IMR-90 (cell line): ENCODE measurements around the gene CERS5. TPM values are rescaled to one million over a fixed set of nuclear protein-coding genes. Genes with fewer than 3 reads are reported as not detected.

Experiments
- ATAC-seq: fragments of 200-7000 bp; cut with Tn5 transposase; 2 replicates; pipeline ENCODE4 v1.9.1; 2020; ENCODE audit warnings: low read depth, mild to moderate bottlenecking, moderate library complexity
- BruUV-seq: library from RNA; stranded (reverse); fragments of 400-500 nt; replicated peaks from 2 replicates; lab custom pipeline; 2021; lab: Mats Ljungman, UMichigan
- CTCF ChIA-PET: fragments of 300-600 bp; formaldehyde crosslinking; extraction: SDS; loops from one replicate; lab custom pipeline; 2021; ENCODE audit warnings: antibody characterized with exemption; lab: Yijun Ruan, JAX
- POLR2A ChIA-PET: fragments of 300-600 bp; sonication (Branson Sonifier 250); formaldehyde crosslinking; loops from one replicate; lab custom pipeline; 2022; ENCODE audit warnings: antibody characterized with exemption; ENCODE audit not compliant: unreplicated experiment; lab: Charles Lee
- DNase-seq: peaks from one replicate; pipeline ENCODE4 v3.0.0; 2013
- H2AFZ ChIP-seq: replicated peaks from 2 replicates; pipeline ENCODE3; 2013; ENCODE audit warnings: low read length, mild to moderate bottlenecking; ENCODE audit not compliant: poor library complexity
- H2AK5ac ChIP-seq: 2 replicates; pipeline ENCODE4 v1.6.1; 2013; ENCODE audit warnings: low read depth, low read length, inconsistent platforms
- H2AK9ac ChIP-seq: replicated peaks from 2 replicates; pipeline ENCODE3; 2013; ENCODE audit warnings: mild to moderate bottlenecking, low read depth, low read length, moderate library complexity; ENCODE audit not compliant: poor library complexity
- H2BK120ac ChIP-seq: 2 replicates; pipeline ENCODE4 v1.6.1; 2013; ENCODE audit warnings: low read depth, low read length, inconsistent platforms
- H2BK15ac ChIP-seq: 3 replicates; pipeline ENCODE4 v1.6.1; 2013; ENCODE audit warnings: low read depth, low read length, inconsistent platforms
- H2BK20ac ChIP-seq: 2 replicates; pipeline ENCODE4 v1.6.1; 2013; ENCODE audit warnings: low read depth, mild to moderate bottlenecking, inconsistent platforms, low read length, moderate library complexity
- H2BK5ac ChIP-seq: 2 replicates; pipeline ENCODE4 v1.6.1; 2013; ENCODE audit warnings: mild to moderate bottlenecking, low read depth, low read length, inconsistent platforms; ENCODE audit not compliant: poor library complexity, severe bottlenecking
- H3K14ac ChIP-seq: replicated peaks from 2 replicates; pipeline ENCODE4 v1.6.1; 2013; ENCODE audit warnings: low read depth, low read length, inconsistent platforms
- H3K18ac ChIP-seq: 2 replicates; pipeline ENCODE4 v1.6.1; 2013; ENCODE audit warnings: low read depth, low read length, control low read depth
- H3K23ac ChIP-seq: 2 replicates; pipeline ENCODE4 v1.6.1; 2013; ENCODE audit warnings: low read depth, low read length, inconsistent platforms
- H3K27ac ChIP-seq: 2 replicates; pipeline ENCODE4 v1.5.1; 2013; ENCODE audit warnings: mild to moderate bottlenecking, control low read depth, low read length; ENCODE audit not compliant: insufficient read depth
- H3K27me3 ChIP-seq: 2 replicates; pipeline ENCODE4 v1.6.1; 2013; ENCODE audit warnings: low read length; ENCODE audit not compliant: control insufficient read depth, insufficient read depth
- H3K36me3 ChIP-seq: 2 replicates; pipeline ENCODE4 v1.6.1; 2013; ENCODE audit warnings: low read length, mixed read lengths; ENCODE audit not compliant: control insufficient read depth, insufficient read depth
- H3K4ac ChIP-seq: 2 replicates; pipeline ENCODE4 v1.6.1; 2013; ENCODE audit warnings: low read depth, low read length, inconsistent platforms
- H3K4me1 ChIP-seq: 2 replicates; pipeline ENCODE4 v1.6.1; 2013; ENCODE audit warnings: low read length, mixed read lengths; ENCODE audit not compliant: control insufficient read depth, insufficient read depth
- H3K4me2 ChIP-seq: 2 replicates; pipeline ENCODE4 v1.6.1; 2013; ENCODE audit warnings: low read depth, mild to moderate bottlenecking, control low read depth, low read length, moderate library complexity
- H3K4me3 ChIP-seq: 2 replicates; pipeline ENCODE4 v1.5.1; 2013; ENCODE audit warnings: low read depth, mild to moderate bottlenecking, control low read depth, low read length, moderate library complexity; ENCODE audit not compliant: insufficient read depth
- H3K56ac ChIP-seq: 2 replicates; pipeline ENCODE4 v1.6.1; 2013; ENCODE audit warnings: low read length, inconsistent platforms; ENCODE audit not compliant: insufficient read depth; ENCODE audit errors: extremely low read depth
- H3K79me1 ChIP-seq, 2 experiments: 2 replicates each; pipeline ENCODE4 v1.6.1; 2013; ENCODE audit warnings: low read length in 2 of 2, inconsistent platforms in 1 of 2, low read depth in 1 of 2
- H3K9ac ChIP-seq: 2 replicates; pipeline ENCODE4 v1.6.1; 2013; ENCODE audit warnings: low read depth, low read length, control low read depth
- H3K9me1 ChIP-seq: 2 replicates; pipeline ENCODE4 v1.6.1; 2013; ENCODE audit warnings: low read length, inconsistent platforms; ENCODE audit not compliant: insufficient read depth
- H3K9me3 ChIP-seq: 2 replicates; pipeline ENCODE4 v1.6.1; 2013; ENCODE audit warnings: low read length; ENCODE audit not compliant: control insufficient read depth, insufficient read depth
- H4K20me1 ChIP-seq: 2 replicates; pipeline ENCODE4 v1.6.1; 2013; ENCODE audit warnings: low read length, inconsistent platforms; ENCODE audit not compliant: insufficient read depth
- H4K5ac ChIP-seq: 2 replicates; pipeline ENCODE4 v1.6.1; 2013; ENCODE audit warnings: mild to moderate bottlenecking, low read depth, low read length, control low read depth
- H4K8ac ChIP-seq, 2 experiments: 2 replicates each; pipeline ENCODE4 v1.6.1; 2013; ENCODE audit warnings: low read depth in 2 of 2, low read length in 2 of 2, control low read depth in 1 of 2, inconsistent platforms in 1 of 2
- H4K91ac ChIP-seq: 2 replicates; pipeline ENCODE4 v1.6.1; 2013; ENCODE audit warnings: low read depth, low read length, inconsistent platforms; ENCODE audit not compliant: insufficient read depth
- CEBPB ChIP-seq: IDR thresholded peaks from 2 replicates; pipeline ENCODE4 v1.6.1; 2012; ENCODE audit warnings: low read depth, low read length, improper control_type of control experiment
- CHD1 ChIP-seq: IDR thresholded peaks from 2 replicates; pipeline ENCODE4 v1.6.1; 2012; ENCODE audit warnings: low read depth, low read length, improper control_type of control experiment
- CTCF ChIP-seq: conservative IDR thresholded peaks from 2 replicates; pipeline ENCODE4 v1.5.1; 2012; ENCODE audit warnings: mild to moderate bottlenecking, low read depth, low read length, improper control_type of control experiment
- ELK1 ChIP-seq: fragments of 150-350 bp; IDR thresholded peaks from 2 replicates; pipeline ENCODE4 v1.6.1; 2016; ENCODE audit warnings: low read depth, mild to moderate bottlenecking, low read length, moderate library complexity, borderline replicate concordance
- FOS ChIP-seq: fragments of 150-350 bp; IDR thresholded peaks from 2 replicates; pipeline ENCODE4 v1.6.1; 2016; ENCODE audit warnings: low read depth, low read length
- MXI1 ChIP-seq: IDR thresholded peaks from 2 replicates; pipeline ENCODE4 v1.6.1; 2012; ENCODE audit warnings: low read depth, mild to moderate bottlenecking, low read length, moderate library complexity, borderline replicate concordance
- NFE2L2 ChIP-seq: fragments of 150-350 bp; IDR thresholded peaks from 2 replicates; pipeline ENCODE4 v1.6.1; 2016; ENCODE audit warnings: low read depth, mild to moderate bottlenecking, low read length
- POLR2A ChIP-seq: IDR thresholded peaks from 2 replicates; pipeline ENCODE4 v1.6.1; 2012; ENCODE audit warnings: mild to moderate bottlenecking, low read depth, low read length
- RAD21 ChIP-seq: IDR thresholded peaks from 2 replicates; pipeline ENCODE4 v1.6.1; 2012; ENCODE audit warnings: low read length, improper control_type of control experiment
- RCOR1 ChIP-seq: IDR thresholded peaks from 2 replicates; pipeline ENCODE4 v1.6.1; 2012; ENCODE audit warnings: mild to moderate bottlenecking, low read length, improper control_type of control experiment; ENCODE audit not compliant: insufficient replicate concordance
- RFX5 ChIP-seq: IDR thresholded peaks from 2 replicates; pipeline ENCODE4 v1.8.0; 2012; ENCODE audit warnings: low read depth, mild to moderate bottlenecking, low read length, moderate library complexity
- SMC3 ChIP-seq: fragments of 150-350 bp; IDR thresholded peaks from 2 replicates; pipeline ENCODE4 v1.6.1; 2016; ENCODE audit warnings: low read depth, mild to moderate bottlenecking, antibody characterized with exemption, low read length, moderate library complexity
- WGBS, 2 experiments: methylation state at CpG; one replicate each; pipeline versions ENCODE4 v1.1.5 to v1.1.7; 2013; ENCODE audit warnings: missing lambda C conversion rate in 2 of 2; ENCODE audit not compliant: insufficient read length in 1 of 2; ENCODE audit errors: extremely low coverage in 2 of 2; 5-methylcytosine and 5-hydroxymethylcytosine counted together
- dilution Hi-C: fragments of 300-500 bp; cut with HindIII; formaldehyde crosslinking; loops from one replicate; pipeline ENCODE4 v1.14.3; 2018; ENCODE audit warnings: low sequenced_read_pairs; ENCODE audit not compliant: unreplicated experiment
- in situ Hi-C: fragments of 300-500 bp; cut with MboI; formaldehyde crosslinking; loops from 3 replicates; pipeline ENCODE4 v1.14.3; 2019; ENCODE audit warnings: low sequenced_read_pairs, inconsistent platforms, mixed read lengths
- intact Hi-C: fragments of 100-400 bp; cut with micrococcal nuclease; formaldehyde crosslinking; loops from 2 replicates; pipeline ENCODE4 v1.10.0; 2022
- polyA plus RNA-seq, 3 experiments: library from polyadenylated mRNA; depleted of rRNA; stranded (reverse); fragments of >200 nt; gene quantifications; 2 replicates each; pipeline ENCODE4 v1.2.3, GENCODE V29; 2012; ENCODE audit warnings: low replicate concordance in 1 of 3
- total RNA-seq: library from RNA; depleted of rRNA; stranded (reverse); fragments of >200 nt; gene quantifications from 2 replicates; pipeline ENCODE4 v1.2.3, GENCODE V29; 2012

CERS5 gene
- total and polyA plus RNA-seq, 2 of the 4 experiments (the other 2 are of a cell fraction), result 40.3 to 60.3 TPM

GRCh38 chr12:50088577-50089335, 78.4 kb downstream of the CERS5 start:
- H3K23ac ChIP-seq, result no peak overlapping the region
- H3K4me3 ChIP-seq, result no peak overlapping the region
- H2AFZ ChIP-seq, result no peak overlapping the region
- H3K9me3 ChIP-seq, result no peaks in the 10 kb centered on the region
- no peak overlapping the region for H3K4me2 ChIP-seq
- H3K4me1 ChIP-seq, result peaks cover 7% of the 10 kb centered on the region
- ATAC-seq, result no peak
- TSS peak; percentile 16 for BruUV-seq
- no peak overlapping the region for H2BK15ac ChIP-seq
- no peak overlapping the region; the same call in 1 of the 2 replicates for H3K9ac ChIP-seq
- TF ChIP-seq SMC3, result peak; percentile 18; the same call in 1 of the 2 replicates
- peak; percentile 39 for TF ChIP-seq RAD21
- TF ChIP-seq NFE2L2, result no peak
- no peak for TF ChIP-seq POLR2A
- TF ChIP-seq ELK1, result no peak
- peak; percentile 61 for TF ChIP-seq CTCF
- TF ChIP-seq FOS, result no peak
- no peak for TF ChIP-seq MXI1
- no peak for TF ChIP-seq CHD1
- no peak for TF ChIP-seq RCOR1
- peak; percentile 77 for TF ChIP-seq CEBPB
- no peak for TF ChIP-seq RFX5
- 43% methylated on average over 1 of the region's 3 CpGs; no CpG with 5 or more reads in 1 of the 2 experiments for WGBS, 2 experiments
- in situ Hi-C loops, result no loop called here
- no peak overlapping the region for H4K5ac ChIP-seq
- peaks cover 25% of the 10 kb centered on the region for H4K20me1 ChIP-seq
- H2BK5ac ChIP-seq, result no peak overlapping the region
- no peak overlapping the region for H3K27ac ChIP-seq
- H2BK120ac ChIP-seq, result peak overlapping the region; percentile 59; the same call in 1 of the 2 replicates
- H4K91ac ChIP-seq, result no peak overlapping the region
- H3K36me3 ChIP-seq, result peaks cover 42% of the 10 kb centered on the region
- no peak overlapping the region for H2AK5ac ChIP-seq
- no peaks in the 10 kb centered on the region for H3K27me3 ChIP-seq
- H3K18ac ChIP-seq, result no peak overlapping the region
- dilution Hi-C loops, result no loop called here
- POLR2A ChIA-PET, result no interaction called here
- peak overlapping the region; percentile 30; the same call in 1 of the 2 replicates for H2BK20ac ChIP-seq
- H3K4ac ChIP-seq, result peak overlapping the region; percentile 39; the same call in 1 of the 2 replicates
- CTCF ChIA-PET, result interaction anchor here (0.5 to 1.3 kb wide), 5 partner anchors 8 to 480 kb away, joined by 3 to 5 read pairs (median 3); partner anchors contain the start of genes COX14 and GPD1
- peak overlapping the region in 1 of 2 experiments; percentile 54; a peak in 1 of 4 replicates for H4K8ac ChIP-seq
- H3K56ac ChIP-seq, result no peak overlapping the region
- intact Hi-C loops, result loop anchor here (5.0 kb wide), 1 partner anchor 79 kb away; the partner anchor contains the start of gene CERS5
- no peaks in the 10 kb centered on the region for H3K9me1 ChIP-seq
- no peak overlapping the region; the same call in 1 of the 2 replicates for H3K14ac ChIP-seq
- H3K79me1 ChIP-seq, result peaks cover 16 to 45% of the 10 kb centered on the region in 2 experiments
- peak; percentile 46 for DNase-seq
- peak overlapping the region; percentile 13 for H2AK9ac ChIP-seq
